Measurements from ENCODE around the gene TROAP.

GRCh38 chr12:49274396-49275069, 48.5 kb upstream of the TROAP start:
- TF ChIP-seq, protein P1, sequence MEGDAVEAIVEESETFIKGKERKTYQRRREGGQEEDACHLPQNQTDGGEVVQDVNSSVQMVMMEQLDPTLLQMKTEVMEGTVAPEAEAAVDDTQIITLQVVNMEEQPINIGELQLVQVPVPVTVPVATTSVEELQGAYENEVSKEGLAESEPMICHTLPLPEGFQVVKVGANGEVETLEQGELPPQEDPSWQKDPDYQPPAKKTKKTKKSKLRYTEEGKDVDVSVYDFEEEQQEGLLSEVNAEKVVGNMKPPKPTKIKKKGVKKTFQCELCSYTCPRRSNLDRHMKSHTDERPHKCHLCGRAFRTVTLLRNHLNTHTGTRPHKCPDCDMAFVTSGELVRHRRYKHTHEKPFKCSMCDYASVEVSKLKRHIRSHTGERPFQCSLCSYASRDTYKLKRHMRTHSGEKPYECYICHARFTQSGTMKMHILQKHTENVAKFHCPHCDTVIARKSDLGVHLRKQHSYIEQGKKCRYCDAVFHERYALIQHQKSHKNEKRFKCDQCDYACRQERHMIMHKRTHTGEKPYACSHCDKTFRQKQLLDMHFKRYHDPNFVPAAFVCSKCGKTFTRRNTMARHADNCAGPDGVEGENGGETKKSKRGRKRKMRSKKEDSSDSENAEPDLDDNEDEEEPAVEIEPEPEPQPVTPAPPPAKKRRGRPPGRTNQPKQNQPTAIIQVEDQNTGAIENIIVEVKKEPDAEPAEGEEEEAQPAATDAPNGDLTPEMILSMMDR (IDR thresholded peaks at IDR 0.05), result no peak
- TF ChIP-seq POLR2A (IDR thresholded peaks at IDR 0.05), result no peak

Measured in lower leg skin (tissue), 3 donors.